ENCODE results near the gene CSNK1D. TPM values are rescaled to one million over a fixed set of nuclear protein-coding genes. Genes with fewer than 3 reads are reported as not detected.

CSNK1D gene
- total RNA-seq, 1 donor from 2014 or later = 54.1 TPM

GRCh38 chr17:82305727-82306300 is 32.3 kb upstream of the CSNK1D start:
- DNase-seq (ENCODE audit: low read depth) = no peak
- no peak for TF ChIP-seq CTCF (conservative IDR thresholded peaks at IDR 0.05; ENCODE audit: low read depth, low read length)

GRCh38 chr17:82304826-82305726 is 31.6 kb upstream of the CSNK1D start:
- no peak for DNase-seq (ENCODE audit: low read depth)
- TF ChIP-seq CTCF (conservative IDR thresholded peaks at IDR 0.05; ENCODE audit: low read depth, low read length) = no peak
- no peak overlapping the region for H3K4me3 ChIP-seq (ENCODE audit: low read depth, low read length)

More at GRCh38 chr17:82305727-82306300, 32.3 kb upstream of the CSNK1D start:
- no peak overlapping the region for H3K4me3 ChIP-seq (ENCODE audit: low read depth, low read length)

- no peak overlapping the region for H3K4me3 ChIP-seq (ENCODE audit: low read depth, low read length)
- TF ChIP-seq CTCF (conservative IDR thresholded peaks at IDR 0.05; ENCODE audit: low read depth, low read length) = no peak
- DNase-seq (ENCODE audit: low read depth) = no peak
Observed at GRCh38 chr17:82303944-82304808, 30.7 kb upstream of the CSNK1D start.

GRCh38 chr17:82302991-82303943 is 29.8 kb upstream of the CSNK1D start:
- no peak overlapping the region for H3K4me3 ChIP-seq (ENCODE audit: low read depth, low read length)
- no peak for TF ChIP-seq CTCF (conservative IDR thresholded peaks at IDR 0.05; ENCODE audit: low read depth, low read length)
- no peak for DNase-seq (ENCODE audit: low read depth)

GRCh38 chr17:82302568-82302963 is 29.1 kb upstream of the CSNK1D start:
- DNase-seq (ENCODE audit: low read depth) = no peak
- no peak overlapping the region for H3K4me3 ChIP-seq (ENCODE audit: low read depth, low read length)
- TF ChIP-seq CTCF (conservative IDR thresholded peaks at IDR 0.05; ENCODE audit: low read depth, low read length) = no peak
